HEK293T (cell line): ENCODE measurements around the gene LRRC75B.
"Not testable (repeated sequence)": the region's sequence is repeated elsewhere in the genome, so short reads cannot be mapped to it uniquely, and the experiment has no call there.

Experiments used
- BHLHE40 ChIP-seq: fragments of 450-650 bp; IDR thresholded peaks from 2 replicates; pipeline ENCODE4 v1.6.1; 2016; ENCODE audit warnings: mild to moderate bottlenecking, moderate library complexity, borderline replicate concordance
- CTBP1 ChIP-seq: fragments of 450-650 bp; IDR thresholded peaks from 2 replicates; pipeline ENCODE4 v1.6.1; 2016; ENCODE audit warnings: borderline replicate concordance
- FOXA1 ChIP-seq: fragments of 450-650 bp; IDR thresholded peaks from 2 replicates; pipeline ENCODE4 v1.6.1; 2016; ENCODE audit warnings: mild to moderate bottlenecking
- FOXM1 ChIP-seq: fragments of 450-650 bp; IDR thresholded peaks from 2 replicates; pipeline ENCODE4 v1.6.1; 2017; ENCODE audit warnings: mild to moderate bottlenecking, borderline replicate concordance
- NFRKB ChIP-seq: fragments of 450-650 bp; IDR thresholded peaks from 2 replicates; pipeline ENCODE4 v1.6.1; 2016; ENCODE audit warnings: mild to moderate bottlenecking, moderate library complexity
- SP1 ChIP-seq: fragments of 450-650 bp; IDR thresholded peaks from 2 replicates; pipeline ENCODE4 v1.6.1; 2017

DNA sequence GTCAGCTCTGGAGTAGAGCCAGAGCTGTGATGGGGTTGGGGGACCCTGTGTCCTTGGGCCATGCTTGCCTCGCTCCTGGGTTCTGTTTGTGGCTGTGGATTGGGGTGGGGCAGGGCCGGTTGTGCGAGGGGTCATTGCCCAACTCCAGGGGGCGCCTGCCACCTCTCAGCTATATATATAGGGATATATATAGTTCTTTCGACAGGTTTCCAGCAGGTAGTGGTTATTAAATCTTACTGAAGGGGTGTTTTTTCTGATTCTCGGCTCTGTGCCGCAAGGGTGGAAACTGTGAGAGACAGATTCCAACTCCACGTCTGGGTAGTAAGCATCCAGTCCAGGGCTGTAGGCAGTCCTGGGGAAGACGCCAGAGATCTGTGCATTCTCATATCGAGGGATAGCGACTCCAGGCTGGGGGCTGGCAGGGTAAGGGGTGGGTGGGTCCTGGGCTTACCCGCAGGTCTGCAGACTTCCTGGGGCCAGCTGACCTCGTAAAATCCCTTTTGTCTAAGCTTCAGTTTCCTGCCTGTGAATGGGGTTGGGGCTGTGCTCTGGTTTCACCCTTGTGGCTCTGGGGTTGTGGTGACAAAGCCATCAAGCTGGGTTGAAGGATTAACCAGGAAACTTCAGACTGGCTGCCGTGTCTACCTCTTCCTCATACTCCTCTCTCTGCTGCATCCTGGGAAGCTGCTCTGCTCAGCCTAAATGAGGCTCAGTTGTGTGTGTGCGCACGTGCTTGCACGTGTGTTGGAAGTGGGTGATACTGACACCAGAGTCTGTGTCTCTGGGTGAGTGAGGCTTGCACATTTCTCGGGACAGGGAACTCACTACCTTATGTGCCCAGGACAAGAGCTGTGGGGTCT lies 11.1 kb upstream of the LRRC75B start:
- not testable (repeated sequence) for TF ChIP-seq SP1, CTBP1, NFRKB, FOXM1, FOXA1, BHLHE40
